ENCODE data around the gene SYNPO.

- TF ChIP-seq CHD2 (IDR thresholded peaks at IDR 0.05; ENCODE audit: low read length, partially characterized antibody) (no peak), CTCF (IDR thresholded peaks at IDR 0.05) (no peak), ZBTB33 (IDR thresholded peaks at IDR 0.05; ENCODE audit: borderline replicate concordance, low read depth) (no peak), MAX (IDR thresholded peaks at IDR 0.05; ENCODE audit: low read depth) (no peak), REST (IDR thresholded peaks at IDR 0.05; ENCODE audit: low read depth, low read length) (no peak), POLR2AphosphoS5 (IDR thresholded peaks at IDR 0.05; ENCODE audit: low read depth, low read length) (no peak), RXRA (IDR thresholded peaks at IDR 0.05; ENCODE audit: borderline replicate concordance, low read depth) (no peak), NRF1 (IDR thresholded peaks at IDR 0.05; ENCODE audit: low read depth, low read length) (no peak), GABPA (IDR thresholded peaks at IDR 0.05; ENCODE audit: low read depth) (no peak), USF2 (IDR thresholded peaks at IDR 0.05; ENCODE audit: borderline replicate concordance, low read depth, low read length) (no peak), MEF2A (IDR thresholded peaks at IDR 0.05; ENCODE audit: borderline replicate concordance, low read depth) (no peak), YY1 (IDR thresholded peaks at IDR 0.05; ENCODE audit: low read depth) (no peak), FOXJ3 (CRISPR knock-in tag; IDR thresholded peaks at IDR 0.05) (no peak), NFIC (IDR thresholded peaks at IDR 0.05; ENCODE audit: borderline replicate concordance) (no peak)
Observed at GRCh38 chr5:150614661-150615060, 25.8 kb upstream of the SYNPO start.

Data from SK-N-SH (cell line).